ENCODE results near the gene PKD1L1. TPM values are rescaled to one million over a fixed set of nuclear protein-coding genes. Genes with fewer than 3 reads are reported as not detected.

The PKD1L1 gene
- total RNA-seq, 4 donors from 2014 or later, result 0.44 to 8.4 (median 0.82) TPM

GRCh38 chr7:47954231-47954911 lies 6.1 kb upstream of the PKD1L1 start:
- Histone ChIP-seq H3K27ac (no peak overlapping the region), H3K27me3 (no peaks in the 10 kb centered on the region), H3K36me3 (peaks cover 0 to 42% (median 6%) of the 10 kb centered on the region in 3 donors), H3K4me3 (no peak overlapping the region), H3K4me1 (peaks cover 0 to 5% (median 0%) of the 10 kb centered on the region in 4 donors), H3K9me3 (no peaks in the 10 kb centered on the region)
- no peak for TF ChIP-seq CTCF (IDR thresholded peaks at IDR 0.05)
- no peak for TF ChIP-seq POLR2A (IDR thresholded peaks at IDR 0.05)
- no peak for TF ChIP-seq EP300 (IDR thresholded peaks at IDR 0.05)
- WGBS, 2 donors, result 78 to 91% methylated on average over 4 of the region's 4 CpGs
- DNase-seq (ENCODE audit: low spot score in 2 of 2), result no peak

GRCh38 chr7:47953822-47954221 lies 5.6 kb upstream of the PKD1L1 start:
- no peak for DNase-seq (ENCODE audit: low spot score in 2 of 2)
- H3K27me3 ChIP-seq, result no peaks in the 10 kb centered on the region
- H3K9me3 ChIP-seq, result no peaks in the 10 kb centered on the region
- WGBS, 2 donors, result 55 to 63% methylated on average over 4 of the region's 4 CpGs
- H3K36me3 ChIP-seq, result peaks cover 0 to 42% (median 6%) of the 10 kb centered on the region in 3 donors
- H3K4me3 ChIP-seq, result no peak overlapping the region
- no peak overlapping the region for H3K27ac ChIP-seq
- peaks cover 0 to 5% (median 0%) of the 10 kb centered on the region in 4 donors for H3K4me1 ChIP-seq
- TF ChIP-seq CTCF (IDR thresholded peaks at IDR 0.05) (no peak), POLR2A (IDR thresholded peaks at IDR 0.05) (no peak), EP300 (IDR thresholded peaks at IDR 0.05) (no peak)

GRCh38 chr7:47952224-47952623 lies 4.0 kb upstream of the PKD1L1 start:
- TF ChIP-seq EP300 (IDR thresholded peaks at IDR 0.05) (no peak), POLR2A (IDR thresholded peaks at IDR 0.05) (no peak), CTCF (IDR thresholded peaks at IDR 0.05) (no peak)
- H3K36me3 ChIP-seq, result peaks cover 0 to 38% (median 6%) of the 10 kb centered on the region in 3 donors
- 81 to 84% methylated on average over 4 of the region's 4 CpGs for whole genome bisulfite sequencing, 2 donors
- no peak for DNase-seq (ENCODE audit: low spot score in 2 of 2)
- H3K9me3 ChIP-seq, result no peaks in the 10 kb centered on the region
- H3K27me3 ChIP-seq, result no peaks in the 10 kb centered on the region
- H3K4me3 ChIP-seq, result no peak overlapping the region
- H3K27ac ChIP-seq, result no peak overlapping the region
- H3K4me1 ChIP-seq, result peaks cover 0 to 5% (median 0%) of the 10 kb centered on the region in 4 donors

- Histone ChIP-seq H3K9me3 (no peaks in the 10 kb centered on the region), H3K4me3 (no peak overlapping the region), H3K36me3 (peaks cover 0 to 29% (median 6%) of the 10 kb centered on the region in 3 donors), H3K27me3 (no peaks in the 10 kb centered on the region), H3K27ac (peak overlapping the region in 1 of 4 donors; percentile 26), H3K4me1 (peaks cover 0 to 5% (median 0%) of the 10 kb centered on the region in 4 donors)
- DNase-seq (ENCODE audit: low spot score in 2 of 2), result no peak
- TF ChIP-seq EP300 (IDR thresholded peaks at IDR 0.05), result no peak
- no peak for TF ChIP-seq POLR2A (IDR thresholded peaks at IDR 0.05)
- no peak for TF ChIP-seq CTCF (IDR thresholded peaks at IDR 0.05)
Measured at GRCh38 chr7:47951374-47951773, 3.1 kb upstream of the PKD1L1 start.

GRCh38 chr7:47950714-47951113 lies 2.4 kb upstream of the PKD1L1 start:
- Histone ChIP-seq H3K9me3 (no peaks in the 10 kb centered on the region), H3K4me3 (no peak overlapping the region), H3K36me3 (peaks cover 0 to 22% (median 6%) of the 10 kb centered on the region in 3 donors), H3K27me3 (no peaks in the 10 kb centered on the region), H3K4me1 (peaks cover 0 to 5% (median 0%) of the 10 kb centered on the region in 4 donors), H3K27ac (no peak overlapping the region)
- 44 to 57% methylated on average over 11 of the region's 11 CpGs for WGBS, 2 donors
- DNase-seq (ENCODE audit: low spot score in 2 of 2), result no peak
- TF ChIP-seq EP300 (IDR thresholded peaks at IDR 0.05) (peak in 1 of 2 donors; percentile 61), CTCF (IDR thresholded peaks at IDR 0.05) (no peak)
